Stimulated activated CD4-positive, alpha-beta T cell treated with anti-CD3 and anti-CD28 coated beads, Interleukin-1b, Interleukin-23, amount 100 ng/mL, for 4 hours (primary cell): ENCODE results near the gene FRAT1.
A peak's percentile ranks its signal among the peaks of the same experiment; 100 is the strongest.

ENCODE experiments used
- DNase-seq, 2 donors: peaks; one replicate each; pipeline ENCODE4 v3.0.0-alpha.2; 2020; ENCODE audit warnings: low read depth in 2 of 2

FRAT1 gene

GRCh38 chr10:97307866-97308780, 10.9 kb upstream of the FRAT1 start:
- DNase-seq = no peak

GRCh38 chr10:97311111-97311626, 7.9 kb upstream of the FRAT1 start:
- no peak for DNase-seq

- DNase-seq = no peak
Measured at GRCh38 chr10:97312897-97313296, 6.2 kb upstream of the FRAT1 start.

GRCh38 chr10:97314671-97315070, 4.4 kb upstream of the FRAT1 start:
- no peak for DNase-seq

- DNase-seq = peak in 1 of 2 donors; percentile 48
Measured at GRCh38 chr10:97319671-97320479, 804 bp downstream of the FRAT1 start.

GRCh38 chr10:97320480-97321031, 1.5 kb downstream of the FRAT1 start:
- DNase-seq = no peak

- no peak for DNase-seq
Measured at GRCh38 chr10:97321032-97321803, 2.1 kb downstream of the FRAT1 start.

GRCh38 chr10:97321804-97322190, 2.7 kb downstream of the FRAT1 start:
- DNase-seq = no peak

- DNase-seq = no peak
Measured at GRCh38 chr10:97323501-97323900, 4.4 kb downstream of the FRAT1 start.

GRCh38 chr10:97325754-97326153, 6.7 kb downstream of the FRAT1 start:
- DNase-seq = no peak

- DNase-seq = no peak
Measured at GRCh38 chr10:97327348-97328294, 8.6 kb downstream of the FRAT1 start.

GRCh38 chr10:97328646-97329453, 9.8 kb downstream of the FRAT1 start:
- DNase-seq = no peak

- no peak for DNase-seq
Measured at GRCh38 chr10:97329766-97330165, 10.7 kb downstream of the FRAT1 start.

- no peak for DNase-seq
Measured at GRCh38 chr10:97331153-97331703, 12.2 kb downstream of the FRAT1 start.

- DNase-seq = no peak
Measured at GRCh38 chr10:97332591-97333350, 13.7 kb downstream of the FRAT1 start.

GRCh38 chr10:97333351-97333600, 14.2 kb downstream of the FRAT1 start:
- no peak for DNase-seq

GRCh38 chr10:97333601-97334369, 14.7 kb downstream of the FRAT1 start:
- DNase-seq = no peak
